Liver (tissue), 9 donors: ENCODE measurements around the gene RGL1. TPM values are rescaled to one million over a fixed set of nuclear protein-coding genes. Genes with fewer than 3 reads are reported as not detected.

Experiments
- DNase-seq: peaks from one replicate; pipeline ENCODE4 v3.0.0-alpha.2; 2017; ENCODE audit warnings: low spot score
- H3K27ac ChIP-seq, 2 donors: one replicate each; pipeline ENCODE4 v1.7.0; 2013; ENCODE audit warnings: inconsistent platforms in 2 of 2, low read length in 2 of 2, control low read depth in 1 of 2, low read depth in 1 of 2, mild to moderate bottlenecking in 1 of 2
- H3K27me3 ChIP-seq, 4 donors: one replicate each; pipeline versions ENCODE4 v1.6.1 to v1.7.0; 2013; ENCODE audit warnings: low read length in 3 of 4, inconsistent platforms in 1 of 4, mild to moderate bottlenecking in 1 of 4, moderate library complexity in 1 of 4; ENCODE audit not compliant: control insufficient read depth in 4 of 4, insufficient read depth in 4 of 4
- H3K36me3 ChIP-seq, 4 donors: one replicate each; pipeline versions ENCODE4 v1.6.1 to v1.7.0; 2013; ENCODE audit warnings: low read length in 3 of 4, mild to moderate bottlenecking in 3 of 4, low read depth in 1 of 4, moderate library complexity in 1 of 4; ENCODE audit not compliant: control insufficient read depth in 4 of 4, insufficient read depth in 3 of 4
- H3K4me1 ChIP-seq, 4 donors: one replicate each; pipeline versions ENCODE4 v1.6.1 to v1.7.0; 2013; ENCODE audit warnings: low read length in 3 of 4, mild to moderate bottlenecking in 3 of 4, moderate library complexity in 1 of 4; ENCODE audit not compliant: control insufficient read depth in 4 of 4, insufficient read depth in 4 of 4
- H3K4me3 ChIP-seq, 3 donors: one replicate each; pipeline versions ENCODE4 v1.6.1 to v1.7.0; 2013; ENCODE audit warnings: low read length in 3 of 3, control low read depth in 1 of 3, low read depth in 1 of 3, mild to moderate bottlenecking in 1 of 3
- H3K9ac ChIP-seq, 2 donors: one replicate each; pipeline ENCODE4 v1.7.0; 2013; ENCODE audit warnings: low read length in 2 of 2, mild to moderate bottlenecking in 2 of 2, moderate library complexity in 2 of 2, control low read depth in 1 of 2, low read depth in 1 of 2
- H3K9me3 ChIP-seq, 4 donors: one replicate each; pipeline versions ENCODE4 v1.6.1 to v1.7.0; 2013; ENCODE audit warnings: low read length in 3 of 4; ENCODE audit not compliant: control insufficient read depth in 4 of 4
- EGR1 ChIP-seq, 2 donors: IDR thresholded peaks; 2 replicates each; pipeline ENCODE4 v1.6.1; 2016 to 2018; ENCODE audit warnings: antibody characterized with exemption in 2 of 2, low read depth in 2 of 2
- HNF4A ChIP-seq, 2 donors: conservative IDR thresholded peaks; 2 replicates each; pipeline ENCODE4 v1.6.1; 2016; ENCODE audit warnings: antibody characterized with exemption in 2 of 2, mild to moderate bottlenecking in 2 of 2
- HNF4G ChIP-seq: IDR thresholded peaks from 2 replicates; pipeline ENCODE4 v1.6.1; 2016; ENCODE audit warnings: antibody characterized with exemption
- NR2F2 ChIP-seq: IDR thresholded peaks from 2 replicates; pipeline ENCODE4 v1.6.1; 2016; ENCODE audit warnings: antibody characterized with exemption
- RAD21 ChIP-seq, 2 donors: IDR thresholded peaks; 2 replicates each; pipeline ENCODE4 v1.6.1; 2016; ENCODE audit warnings: antibody characterized with exemption in 2 of 2, mild to moderate bottlenecking in 2 of 2
- REST ChIP-seq: IDR thresholded peaks from 2 replicates; pipeline ENCODE4 v1.6.1; 2016; ENCODE audit warnings: antibody characterized with exemption, mild to moderate bottlenecking
- RXRA ChIP-seq, 2 donors: IDR thresholded peaks; 2 replicates each; pipeline ENCODE4 v1.6.1; 2017 to 2018; ENCODE audit warnings: antibody characterized with exemption in 2 of 2, mild to moderate bottlenecking in 1 of 2
- SP1 ChIP-seq: IDR thresholded peaks from 2 replicates; pipeline ENCODE4 v1.6.1; 2018; ENCODE audit warnings: antibody characterized with exemption, mild to moderate bottlenecking
- WGBS: extraction: QIAGEN DNeasy Blood & Tissue Kit; methylation state at CpG from one replicate; pipeline ENCODE4 v1.1.7; 2013; 5-methylcytosine and 5-hydroxymethylcytosine counted together
- polyA plus RNA-seq, 2 donors: library from polyadenylated mRNA; stranded (reverse) in 1 of 2; unstranded in 1 of 2; fragments of 200-250 nt in 1 of 2; fragments of >200 nt in 1 of 2; fragmentation: Nextera tagmentation in 1 of 2; extraction: Ambion mirVana in 1 of 2; gene quantifications; one replicate each; pipeline versions ENCODE4 v1.2.1 to v1.2.3, GENCODE V29; 2013 to 2015
- total RNA-seq, 2 donors: library from RNA; depleted of rRNA; stranded (reverse); fragments of >200 nt; gene quantifications; one replicate each; pipeline ENCODE4 v1.2.3, GENCODE V29; 2014
- TF ChIP-seq, protein P1 (sequence below): IDR thresholded peaks from 2 replicates; pipeline ENCODE4 v1.6.1; 2016; ENCODE audit warnings: antibody characterized with exemption
- donor health status: healthy.
- donor health status: healthy.
- donor health status: healthy.
- donor health status: healthy.
- donor health status: healthy.

RGL1 gene
- total and polyA plus RNA-seq, 4 donors = 3.9 to 15.3 (median 8.9) TPM

DNA sequence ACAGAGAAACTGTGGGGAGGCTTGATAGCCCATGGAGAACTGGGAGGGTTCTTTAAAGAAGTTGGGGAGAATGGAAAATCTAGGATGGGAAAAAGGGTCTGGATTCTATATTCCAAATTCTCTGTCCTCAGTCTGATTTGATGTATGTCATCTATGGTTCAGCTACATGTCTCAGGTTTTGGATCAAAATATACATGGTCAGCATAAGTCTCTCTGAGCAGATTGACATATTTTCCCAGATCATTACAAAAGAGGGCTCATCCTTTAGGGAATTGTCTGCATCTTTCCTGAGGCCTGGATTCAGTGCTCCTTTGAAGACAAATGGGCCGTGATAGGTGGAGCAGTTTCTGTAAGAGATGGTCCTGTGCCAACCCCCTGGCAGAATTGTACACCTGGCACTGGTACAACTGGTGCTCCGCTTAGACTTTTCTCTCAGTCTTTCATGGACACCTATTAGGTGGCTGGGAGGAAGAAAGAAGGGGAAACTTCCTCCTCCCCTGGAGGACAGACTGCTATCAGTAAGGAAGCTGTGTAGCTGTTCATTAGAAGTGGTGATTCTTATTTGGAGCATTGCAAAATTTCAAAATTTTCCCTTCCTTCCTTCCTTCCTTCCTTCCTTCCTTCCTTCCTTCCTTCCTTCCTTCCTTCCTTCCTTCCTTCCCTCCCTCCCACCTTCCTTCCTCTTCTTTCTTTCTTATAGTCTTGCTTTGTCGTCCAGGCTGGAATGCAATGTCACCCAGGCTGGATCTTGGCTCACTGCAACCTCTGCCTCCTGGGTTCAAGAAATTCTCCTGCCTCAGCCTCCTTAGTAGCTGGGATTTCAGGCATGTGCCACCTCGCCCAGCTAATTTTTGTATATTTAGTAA lies 26.1 kb upstream of the RGL1 start:
- H3K4me3 ChIP-seq = no peak overlapping the region
- H3K27ac ChIP-seq = no peak overlapping the region
- H3K36me3 ChIP-seq = no peaks in the 10 kb centered on the region
- DNase-seq = no peak
- 82% methylated on average over 4 of the region's 4 CpGs for whole genome bisulfite sequencing
- H3K9ac ChIP-seq = no peak overlapping the region
- H3K9me3 ChIP-seq = peaks cover 0 to 9% (median 0%) of the 10 kb centered on the region in 4 donors
- H3K27me3 ChIP-seq = no peaks in the 10 kb centered on the region
- no peak for TF ChIP-seq HNF4G
- TF ChIP-seq EGR1 (IDR thresholded peaks at IDR 0.05; ENCODE audit: low read depth in 2 of 2) = no peak
- TF ChIP-seq RAD21 (IDR thresholded peaks at IDR 0.05) = no peak
- no peak for TF ChIP-seq SP1
- no peak for TF ChIP-seq RXRA (IDR thresholded peaks at IDR 0.05)
- TF ChIP-seq, protein P1, sequence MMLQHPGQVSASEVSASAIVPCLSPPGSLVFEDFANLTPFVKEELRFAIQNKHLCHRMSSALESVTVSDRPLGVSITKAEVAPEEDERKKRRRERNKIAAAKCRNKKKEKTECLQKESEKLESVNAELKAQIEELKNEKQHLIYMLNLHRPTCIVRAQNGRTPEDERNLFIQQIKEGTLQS = no peak
- TF ChIP-seq REST = no peak
- no peak for TF ChIP-seq HNF4A (conservative IDR thresholded peaks at IDR 0.05)
- H3K4me1 ChIP-seq = no peaks in the 10 kb centered on the region

GRCh38 chr1:183780159-183780558 lies 24.8 kb upstream of the RGL1 start:
- no peaks in the 10 kb centered on the region for H3K4me1 ChIP-seq
- WGBS = 81% methylated on average over 2 of the region's 2 CpGs

More at GRCh38 chr1:183780159-183780558, 24.8 kb upstream of the RGL1 start:
- no peak for DNase-seq
- Histone ChIP-seq H3K36me3 (no peaks in the 10 kb centered on the region), H3K9me3 (peaks cover 0 to 2% (median 0%) of the 10 kb centered on the region in 4 donors), H3K27ac (no peak overlapping the region), H3K4me3 (no peak overlapping the region), H3K27me3 (no peaks in the 10 kb centered on the region), H3K9ac (no peak overlapping the region)
- TF ChIP-seq RXRA (IDR thresholded peaks at IDR 0.05) (peak; percentile 21 to 24), NR2F2 (peak; percentile 59), REST (no peak)
